ENCODE data around the gene PKP4. TPM values are rescaled to one million over a fixed set of nuclear protein-coding genes. Genes with fewer than 3 reads are reported as not detected.

PKP4 gene
- total RNA-seq, 6 donors from 2014 or later: 37.5 to 160 (median 60.8) TPM

DNA sequence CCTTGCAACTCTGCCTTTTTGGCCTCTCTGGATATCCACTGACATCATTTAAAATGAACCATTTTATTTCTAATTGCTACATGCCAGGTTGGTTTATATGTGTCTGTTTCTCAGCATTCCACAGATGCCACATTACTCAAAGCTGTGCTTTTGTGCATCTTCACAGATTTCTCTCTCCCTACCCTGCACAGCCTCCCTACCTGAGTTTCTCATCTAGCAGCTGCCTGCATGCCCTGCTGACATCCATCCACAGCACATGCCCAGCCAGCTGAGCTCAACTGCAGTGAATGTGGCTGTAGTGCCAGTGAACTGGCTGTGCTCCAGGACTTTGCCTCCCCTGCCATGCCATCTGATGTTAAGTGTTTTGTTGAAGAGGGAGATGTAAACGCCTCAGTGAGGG lies 44.5 kb downstream of the PKP4 start:
- Histone ChIP-seq H3K9me3 (no peaks in the 10 kb centered on the region), H3K27ac (no peak overlapping the region), H3K4me3 (no peak overlapping the region), H3K4me1 (peaks cover 13 to 33% (median 18%) of the 10 kb centered on the region in 4 donors), H3K36me3 (no peaks in the 10 kb centered on the region), H3K27me3 (no peaks in the 10 kb centered on the region)
- WGBS, 2 donors: 43 to 45% methylated on average over 1 of the region's 1 CpG
- DNase-seq (no peak), ATAC-seq (ENCODE audit: low FRiP score in 2 of 2) (no peak)
- no peak for TF ChIP-seq EP300 (IDR thresholded peaks at IDR 0.05)
- no peak for TF ChIP-seq POLR2A (IDR thresholded peaks at IDR 0.05)
- TF ChIP-seq, protein P1, sequence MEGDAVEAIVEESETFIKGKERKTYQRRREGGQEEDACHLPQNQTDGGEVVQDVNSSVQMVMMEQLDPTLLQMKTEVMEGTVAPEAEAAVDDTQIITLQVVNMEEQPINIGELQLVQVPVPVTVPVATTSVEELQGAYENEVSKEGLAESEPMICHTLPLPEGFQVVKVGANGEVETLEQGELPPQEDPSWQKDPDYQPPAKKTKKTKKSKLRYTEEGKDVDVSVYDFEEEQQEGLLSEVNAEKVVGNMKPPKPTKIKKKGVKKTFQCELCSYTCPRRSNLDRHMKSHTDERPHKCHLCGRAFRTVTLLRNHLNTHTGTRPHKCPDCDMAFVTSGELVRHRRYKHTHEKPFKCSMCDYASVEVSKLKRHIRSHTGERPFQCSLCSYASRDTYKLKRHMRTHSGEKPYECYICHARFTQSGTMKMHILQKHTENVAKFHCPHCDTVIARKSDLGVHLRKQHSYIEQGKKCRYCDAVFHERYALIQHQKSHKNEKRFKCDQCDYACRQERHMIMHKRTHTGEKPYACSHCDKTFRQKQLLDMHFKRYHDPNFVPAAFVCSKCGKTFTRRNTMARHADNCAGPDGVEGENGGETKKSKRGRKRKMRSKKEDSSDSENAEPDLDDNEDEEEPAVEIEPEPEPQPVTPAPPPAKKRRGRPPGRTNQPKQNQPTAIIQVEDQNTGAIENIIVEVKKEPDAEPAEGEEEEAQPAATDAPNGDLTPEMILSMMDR (IDR thresholded peaks at IDR 0.05): no peak
- TF ChIP-seq POLR2AphosphoS5 (IDR thresholded peaks at IDR 0.05): no peak

DNA sequence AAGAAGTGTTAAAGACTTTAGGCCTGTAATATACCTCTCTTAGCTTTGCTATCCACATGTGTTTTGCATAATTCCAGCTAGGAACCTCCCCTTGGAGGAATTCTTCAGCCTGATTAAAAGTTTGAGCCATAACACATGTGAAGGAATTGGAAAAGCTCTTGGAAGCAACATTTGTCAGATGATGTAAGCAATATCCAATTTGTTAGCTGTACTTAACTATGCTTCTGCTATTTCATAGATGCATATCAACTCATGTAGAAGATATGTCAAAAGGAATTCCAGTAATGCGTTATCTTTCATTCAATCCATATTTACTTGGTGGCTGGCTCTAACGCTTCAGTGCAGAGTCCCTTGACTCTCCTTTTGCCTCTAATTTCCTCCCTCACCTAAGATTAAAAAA lies 46.2 kb downstream of the PKP4 start:
- Histone ChIP-seq H3K9me3 (no peaks in the 10 kb centered on the region), H3K4me3 (no peak overlapping the region), H3K36me3 (no peaks in the 10 kb centered on the region), H3K27me3 (no peaks in the 10 kb centered on the region), H3K27ac (no peak overlapping the region), H3K4me1 (peaks cover 9 to 26% (median 17%) of the 10 kb centered on the region in 4 donors)
- no peak for ATAC-seq (ENCODE audit: low FRiP score in 2 of 2)
- DNase-seq: no peak
- 48 to 73% methylated on average over 2 of the region's 2 CpGs for WGBS, 2 donors
- TF ChIP-seq POLR2A (IDR thresholded peaks at IDR 0.05) (no peak), EP300 (IDR thresholded peaks at IDR 0.05) (no peak), POLR2AphosphoS5 (IDR thresholded peaks at IDR 0.05) (no peak)
- TF ChIP-seq, protein P1 (IDR thresholded peaks at IDR 0.05): no peak

DNA sequence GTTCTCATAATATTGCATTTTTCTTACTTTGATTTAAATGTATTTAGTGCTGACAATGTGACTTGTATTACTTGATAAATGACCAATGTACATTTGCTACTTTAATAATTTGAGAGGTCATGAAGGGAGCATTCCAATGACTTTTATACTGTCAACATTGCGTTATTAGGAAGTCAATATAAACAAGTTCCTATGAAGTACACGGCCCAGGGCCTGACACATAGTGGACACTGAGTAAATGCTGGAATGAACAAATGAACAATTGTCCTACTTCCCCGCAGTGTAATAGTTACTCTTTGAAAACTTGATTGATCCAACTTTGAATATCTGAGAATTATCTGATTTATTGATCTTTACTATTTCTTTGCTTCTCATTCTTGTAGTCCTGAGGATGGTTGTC lies 47.3 kb downstream of the PKP4 start:
- ATAC-seq (ENCODE audit: low FRiP score in 2 of 2) (no peak), DNase-seq (no peak)
- peaks cover 9 to 22% (median 17%) of the 10 kb centered on the region in 4 donors for H3K4me1 ChIP-seq
- WGBS, 2 donors: 56 to 60% methylated on average over 3 of the region's 3 CpGs
- no peaks in the 10 kb centered on the region for H3K36me3 ChIP-seq
- H3K27me3 ChIP-seq: no peaks in the 10 kb centered on the region
- TF ChIP-seq POLR2A (IDR thresholded peaks at IDR 0.05) (no peak), POLR2AphosphoS5 (IDR thresholded peaks at IDR 0.05) (no peak), EP300 (IDR thresholded peaks at IDR 0.05) (no peak)
- TF ChIP-seq, protein P1 (IDR thresholded peaks at IDR 0.05): no peak
- no peak overlapping the region for H3K4me3 ChIP-seq
- H3K9me3 ChIP-seq: no peaks in the 10 kb centered on the region
- H3K27ac ChIP-seq: no peak overlapping the region

DNA sequence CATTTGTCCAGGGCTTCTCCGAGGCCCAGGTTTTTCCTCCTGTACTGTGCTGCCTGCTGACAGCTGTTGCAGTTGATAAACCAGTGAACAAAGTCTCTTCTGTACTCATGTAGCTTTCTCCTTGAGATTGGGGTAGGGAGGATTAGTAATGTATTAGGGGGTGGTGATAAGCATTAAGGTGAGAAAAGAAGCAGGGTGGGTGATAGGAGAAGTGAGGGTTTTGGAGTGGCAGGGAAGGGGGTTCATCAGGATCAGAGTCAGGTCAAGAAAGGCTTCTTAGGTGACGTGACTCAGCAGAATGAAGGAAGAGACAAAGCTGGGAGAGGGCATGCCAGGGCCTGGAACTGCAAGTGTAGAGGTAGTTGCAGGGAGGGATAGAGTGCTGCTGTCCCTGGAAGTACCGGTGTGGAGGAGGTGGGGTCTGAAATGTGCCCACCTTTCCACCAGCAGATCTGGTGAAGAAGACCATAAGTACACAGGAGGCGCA lies 48.7 kb downstream of the PKP4 start:
- DNase-seq (no peak), ATAC-seq (ENCODE audit: low FRiP score in 2 of 2) (no peak)
- Histone ChIP-seq H3K27ac (no peak overlapping the region), H3K27me3 (no peaks in the 10 kb centered on the region), H3K4me3 (no peak overlapping the region), H3K4me1 (peaks cover 9 to 28% (median 19%) of the 10 kb centered on the region in 4 donors), H3K36me3 (no peaks in the 10 kb centered on the region), H3K9me3 (no peaks in the 10 kb centered on the region)
- WGBS, 2 donors: 88 to 92% methylated on average over 4 of the region's 4 CpGs
- no peak for TF ChIP-seq POLR2A (IDR thresholded peaks at IDR 0.05)

DNA sequence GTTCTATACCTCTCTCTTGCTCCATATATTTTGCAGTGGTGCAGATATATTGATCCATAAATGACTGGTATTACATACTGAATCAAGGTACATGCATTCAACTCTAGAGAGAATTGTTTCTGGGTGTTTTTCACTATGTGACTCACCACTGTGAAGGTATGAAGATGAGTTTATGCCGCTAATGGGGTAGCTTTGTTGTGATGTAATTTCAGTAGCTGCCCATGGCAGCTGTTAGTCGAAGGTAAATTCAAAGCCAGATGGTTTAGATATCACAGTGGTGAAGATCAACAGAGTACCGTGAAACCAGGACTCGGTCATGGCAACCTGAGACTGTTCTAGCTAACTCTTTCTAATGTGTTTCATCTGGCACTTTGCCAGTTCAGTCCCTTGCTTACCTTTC lies 50.4 kb downstream of the PKP4 start:
- Histone ChIP-seq H3K36me3 (no peaks in the 10 kb centered on the region), H3K9me3 (no peaks in the 10 kb centered on the region), H3K4me3 (no peak overlapping the region), H3K27ac (no peak overlapping the region), H3K27me3 (no peaks in the 10 kb centered on the region), H3K4me1 (peaks cover 3 to 23% (median 16%) of the 10 kb centered on the region in 4 donors)
- TF ChIP-seq POLR2A (IDR thresholded peaks at IDR 0.05) (no peak), POLR2AphosphoS5 (IDR thresholded peaks at IDR 0.05) (no peak), EP300 (IDR thresholded peaks at IDR 0.05) (no peak)
- TF ChIP-seq, protein P1 (IDR thresholded peaks at IDR 0.05): no peak
- ATAC-seq (ENCODE audit: low FRiP score in 2 of 2) (no peak), DNase-seq (no peak)
- 84 to 90% methylated on average over 4 of the region's 4 CpGs for WGBS, 2 donors
